HG02885 (cell line): ENCODE measurements around the gene SHISAL1.
"Not testable (repeated sequence)": the region's sequence is repeated elsewhere in the genome, so short reads cannot be mapped to it uniquely, and the experiment has no call there.

ENCODE experiments used
- ATAC-seq: cut with Tn5 transposase; IDR thresholded peaks from one replicate; pipeline ENCODE4 v1.9.1; 2021; ENCODE audit warnings: mild to moderate bottlenecking; ENCODE audit not compliant: unreplicated experiment, poor library complexity

SHISAL1 gene

GRCh38 chr22:44305888-44306287, 6.9 kb downstream of the SHISAL1 start:
- no peak for ATAC-seq

GRCh38 chr22:44305455-44305854, 7.3 kb downstream of the SHISAL1 start:
- no peak for ATAC-seq

- no peak for ATAC-seq
Measured at GRCh38 chr22:44304911-44305310, 7.8 kb downstream of the SHISAL1 start.

- ATAC-seq = no peak
Measured at GRCh38 chr22:44304354-44304753, 8.4 kb downstream of the SHISAL1 start.

- not testable (repeated sequence) for ATAC-seq
Measured at GRCh38 chr22:44302363-44302762, 10.4 kb downstream of the SHISAL1 start.

GRCh38 chr22:44301039-44301438, 11.7 kb downstream of the SHISAL1 start:
- ATAC-seq = no peak

GRCh38 chr22:44299124-44299523, 13.6 kb downstream of the SHISAL1 start:
- ATAC-seq = no peak

- no peak for ATAC-seq
Measured at GRCh38 chr22:44298406-44299091, 14.2 kb downstream of the SHISAL1 start.

GRCh38 chr22:44297470-44298061, 15.2 kb downstream of the SHISAL1 start:
- ATAC-seq = no peak

- ATAC-seq = no peak
Measured at GRCh38 chr22:44295406-44295805, 17.3 kb downstream of the SHISAL1 start.

- ATAC-seq = no peak
Measured at GRCh38 chr22:44293876-44294275, 18.9 kb downstream of the SHISAL1 start.

GRCh38 chr22:44293034-44293433, 19.7 kb downstream of the SHISAL1 start:
- no peak for ATAC-seq

- ATAC-seq = no peak
Measured at GRCh38 chr22:44292521-44292920, 20.2 kb downstream of the SHISAL1 start.

- ATAC-seq = no peak
Measured at GRCh38 chr22:44291674-44292360, 20.9 kb downstream of the SHISAL1 start.

GRCh38 chr22:44291265-44291664, 21.5 kb downstream of the SHISAL1 start:
- ATAC-seq = no peak

- ATAC-seq = no peak
Measured at GRCh38 chr22:44289414-44290171, 23.2 kb downstream of the SHISAL1 start.

- no peak for ATAC-seq
Measured at GRCh38 chr22:44288913-44289312, 23.8 kb downstream of the SHISAL1 start.

GRCh38 chr22:44287741-44288140, 25.0 kb downstream of the SHISAL1 start:
- ATAC-seq = no peak

GRCh38 chr22:44287121-44287693, 25.5 kb downstream of the SHISAL1 start:
- no peak for ATAC-seq

- no peak for ATAC-seq
Measured at GRCh38 chr22:44286646-44287045, 26.1 kb downstream of the SHISAL1 start.

- ATAC-seq = no peak
Measured at GRCh38 chr22:44284711-44285110, 28.0 kb downstream of the SHISAL1 start.
